Stimulated activated CD8-positive, alpha-beta memory T cell treated with anti-CD3 and anti-CD28 coated beads, Interleukin-15, amount 100 ng/mL, for 1 hour (primary cell): ENCODE measurements around the gene BRD3OS.

Source experiments
- DNase-seq: peaks from one replicate; pipeline ENCODE4 v3.0.0-alpha.2; 2020; ENCODE audit warnings: low read depth

The BRD3OS gene

DNA sequence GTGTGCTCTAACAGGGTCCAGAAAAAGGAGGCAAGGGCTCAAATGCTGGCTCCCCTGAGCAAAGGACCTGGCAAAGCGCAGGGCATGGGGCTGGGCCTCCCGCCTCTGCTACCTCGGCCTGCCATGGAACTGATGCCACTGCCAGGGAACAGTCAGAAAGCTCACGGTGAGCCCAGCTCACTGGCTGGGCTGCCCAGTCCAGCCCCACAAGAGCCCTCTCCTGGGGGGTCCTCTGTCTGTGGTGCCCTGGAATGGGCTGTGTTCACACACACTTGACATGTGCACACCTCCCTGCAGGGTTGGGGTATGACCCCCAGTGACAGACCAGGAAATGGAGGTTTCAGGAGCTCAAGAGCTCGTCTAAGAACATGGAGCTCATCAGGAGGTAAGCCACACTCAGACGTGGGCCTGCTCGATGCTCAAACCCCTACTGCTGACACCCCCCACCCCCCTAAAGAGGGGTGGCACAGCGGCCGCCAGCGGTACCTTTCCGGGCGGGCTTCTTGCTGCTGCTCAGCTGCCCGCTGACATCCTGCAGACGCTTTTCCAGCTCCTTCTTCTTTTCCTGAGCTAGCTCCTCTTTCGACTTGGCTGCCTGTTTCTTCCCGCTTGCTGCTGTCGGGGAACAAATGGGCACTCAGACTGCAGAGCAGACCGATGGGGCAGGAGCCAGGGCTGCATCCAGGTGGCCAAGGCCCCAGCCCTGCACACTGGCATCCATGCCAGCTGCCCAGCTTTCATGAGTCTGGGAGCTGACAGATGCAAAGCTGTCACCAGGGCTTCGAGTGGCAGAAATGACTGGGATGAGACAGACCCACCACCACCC is 9.1 kb downstream of the BRD3OS start:
- DNase-seq = no peak

GRCh38 chr9:134035041-134036039 is 10.1 kb downstream of the BRD3OS start:
- no peak for DNase-seq

DNA sequence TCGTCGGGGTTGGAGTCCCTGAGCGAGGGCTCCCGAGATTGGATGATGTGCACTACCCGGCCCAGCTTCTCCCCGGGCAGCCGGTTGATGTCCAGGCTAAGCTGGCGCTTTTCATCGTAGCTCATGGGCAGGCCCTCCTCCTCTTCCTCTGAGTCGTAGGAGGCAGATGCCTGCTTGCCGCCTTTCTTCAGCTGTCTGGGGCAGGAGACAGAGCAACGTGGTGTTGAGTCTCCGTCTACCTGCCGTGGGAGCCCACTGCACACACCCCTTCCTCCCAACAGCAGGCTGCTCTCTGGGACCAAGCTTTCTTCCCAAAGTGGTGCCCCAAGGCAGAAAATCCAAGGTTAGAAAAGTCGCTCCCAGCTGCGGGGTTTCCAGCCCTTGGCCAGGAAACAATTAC is 10.8 kb downstream of the BRD3OS start:
- DNase-seq = no peak

DNA sequence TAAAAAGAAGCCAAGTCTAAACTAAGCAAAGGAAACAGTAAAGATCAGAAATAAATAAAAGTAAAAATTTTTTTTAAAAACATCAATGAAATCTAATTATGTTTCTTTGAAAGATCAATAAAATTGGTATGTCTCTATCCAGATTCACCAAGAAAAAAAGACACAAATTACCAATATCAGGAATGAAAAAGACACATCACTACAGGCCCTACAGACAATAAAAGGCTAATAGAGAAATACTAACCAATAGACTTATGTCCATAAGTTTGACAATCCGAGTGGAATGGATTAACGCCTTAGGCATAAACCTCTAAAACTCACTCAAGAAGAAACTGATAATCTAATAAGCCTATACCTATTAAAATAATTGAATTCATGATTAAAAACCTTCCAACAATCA is 12.4 kb downstream of the BRD3OS start:
- no peak for DNase-seq

GRCh38 chr9:134039386-134040175 is 14.3 kb downstream of the BRD3OS start:
- DNase-seq = no peak

DNA sequence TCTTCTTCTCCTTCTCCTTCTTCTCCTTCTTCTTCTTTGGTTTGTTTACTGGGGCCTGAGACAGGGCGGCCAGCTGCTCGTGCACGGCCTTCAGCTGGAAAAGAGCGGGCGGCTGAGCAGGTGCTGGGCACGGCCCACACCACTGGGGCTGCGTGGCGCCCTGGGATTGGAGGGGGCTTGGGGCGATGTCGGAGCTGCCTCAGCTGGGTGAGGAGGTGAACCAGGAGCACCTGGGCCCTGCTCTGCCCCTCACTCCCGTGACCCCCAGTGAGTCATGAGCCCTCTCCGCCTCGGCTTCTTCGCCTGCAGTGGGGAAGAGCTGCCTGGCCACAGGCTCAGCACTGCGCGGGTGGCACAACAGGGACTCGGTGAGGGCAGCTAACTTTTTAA is 14.9 kb downstream of the BRD3OS start:
- DNase-seq = no peak

- no peak for DNase-seq
These were observed 15.7 kb downstream of the BRD3OS start for GRCh38 chr9:134040781-134041648.

GRCh38 chr9:134041649-134041962 is 16.3 kb downstream of the BRD3OS start:
- DNase-seq = no peak

DNA sequence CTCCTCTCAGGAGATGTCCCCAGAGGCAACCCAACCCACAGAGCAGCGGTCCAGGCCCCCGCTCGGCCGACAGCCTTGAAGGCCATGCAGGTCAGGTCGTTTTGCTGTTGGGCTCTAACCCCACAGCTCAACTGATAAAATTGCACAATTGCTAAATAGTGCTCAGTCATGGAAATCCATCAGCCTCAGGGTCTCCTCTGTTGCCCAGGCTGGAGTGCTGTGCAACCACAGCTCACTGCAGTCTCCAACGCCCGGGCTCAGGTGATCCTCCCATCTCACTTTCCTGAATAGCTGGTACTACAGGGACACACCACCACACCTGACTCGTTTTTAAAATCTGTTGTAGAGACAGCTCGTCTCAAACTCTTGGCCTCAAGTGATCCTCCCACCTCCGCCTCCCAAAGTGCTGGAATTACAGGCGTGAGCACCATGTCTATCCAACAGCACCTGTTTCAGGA is 18.3 kb downstream of the BRD3OS start:
- DNase-seq = no peak

DNA sequence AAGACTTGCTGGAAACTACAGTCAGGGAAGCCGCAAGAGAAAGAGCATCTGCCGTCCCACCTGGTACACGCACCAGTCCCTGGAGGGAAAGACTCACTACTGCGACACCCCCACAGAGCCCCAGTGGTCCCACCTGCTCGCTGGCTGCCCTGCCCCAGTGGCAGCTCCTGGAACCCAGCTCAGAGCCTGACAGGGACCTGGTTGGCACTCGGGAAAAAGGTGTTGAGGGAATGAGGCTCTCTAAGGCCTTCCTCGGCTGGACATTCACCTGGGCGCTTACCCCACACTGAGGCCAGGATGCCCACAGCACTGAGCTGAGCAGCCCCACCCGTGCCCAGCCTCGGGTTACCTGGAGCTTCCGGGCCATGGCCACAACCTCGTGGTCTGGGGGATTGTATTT is 19.7 kb downstream of the BRD3OS start:
- DNase-seq = no peak

DNA sequence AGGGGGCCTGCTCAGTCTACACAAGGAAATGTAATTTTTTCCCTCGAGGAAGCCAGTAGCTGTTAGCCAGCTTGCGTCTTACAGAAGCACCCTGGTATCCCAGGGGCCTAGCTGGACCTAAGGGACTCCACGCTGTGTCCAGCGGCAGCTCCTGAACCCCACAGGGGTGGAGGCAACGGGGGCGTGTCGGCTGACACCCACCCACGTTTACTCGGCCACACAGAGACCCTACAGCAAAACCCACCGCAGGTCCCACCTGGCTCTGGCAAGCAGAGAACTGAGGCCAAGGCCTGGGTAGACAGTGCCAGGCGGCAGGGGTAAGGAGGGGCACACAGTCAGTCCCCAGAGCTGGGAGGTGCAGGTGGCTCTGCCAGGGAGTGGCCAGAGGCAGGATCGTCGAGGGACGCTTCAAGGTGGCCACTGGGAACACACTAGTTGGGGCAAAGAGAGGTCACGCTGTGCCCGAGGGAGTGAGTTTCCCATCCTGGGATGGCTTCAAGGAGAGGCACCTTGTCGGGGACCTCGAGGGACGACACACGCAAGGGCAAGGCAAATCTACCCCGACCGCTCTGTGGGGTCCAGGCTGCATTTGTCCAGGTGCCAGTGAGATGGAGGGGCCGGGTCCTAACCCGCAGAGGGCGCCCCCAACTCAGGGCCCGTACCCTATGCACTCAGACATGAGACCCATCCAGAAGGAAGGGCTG is 20.7 kb downstream of the BRD3OS start:
- no peak for DNase-seq

- DNase-seq = no peak
These were observed 21.8 kb downstream of the BRD3OS start for GRCh38 chr9:134046894-134047681.

DNA sequence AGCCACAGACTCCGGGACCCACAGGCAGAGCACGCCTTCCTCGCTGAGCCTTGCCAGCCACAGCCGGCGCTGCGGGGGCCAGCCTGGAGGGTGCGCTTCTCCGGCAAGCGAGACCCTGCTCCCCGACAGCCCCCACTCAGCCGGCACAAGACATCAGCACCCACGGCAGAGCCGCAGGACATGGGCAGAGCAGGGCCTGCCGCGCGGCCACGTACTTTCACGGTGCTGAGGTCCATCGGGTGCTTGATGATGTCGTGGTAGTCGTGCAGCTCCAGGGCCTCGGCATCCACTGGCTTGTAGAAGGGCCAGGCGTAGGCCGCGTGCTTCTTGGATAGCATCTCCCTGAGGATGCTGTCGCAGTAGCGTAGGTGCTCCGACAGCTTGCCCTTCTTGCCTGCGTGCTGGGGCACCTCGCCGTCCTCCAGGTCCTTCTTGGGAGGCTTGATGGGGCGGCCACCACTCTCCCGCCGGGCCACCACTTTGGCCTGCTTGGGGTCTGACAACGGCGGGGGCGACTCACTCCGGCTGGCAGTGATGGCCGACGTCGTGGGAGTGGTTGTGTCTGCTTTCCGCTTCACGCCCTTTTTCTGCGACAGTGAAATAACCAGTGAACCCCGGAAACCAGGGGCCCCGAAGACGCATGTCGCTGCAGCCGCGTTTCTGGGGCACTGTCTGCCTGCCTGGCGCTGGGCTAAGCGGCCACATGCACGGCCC is 22.7 kb downstream of the BRD3OS start:
- DNase-seq = no peak

- no peak for DNase-seq
These were observed 23.3 kb downstream of the BRD3OS start for GRCh38 chr9:134048582-134048968.

- no peak for DNase-seq
These were observed 24.0 kb downstream of the BRD3OS start for GRCh38 chr9:134049236-134049635.

DNA sequence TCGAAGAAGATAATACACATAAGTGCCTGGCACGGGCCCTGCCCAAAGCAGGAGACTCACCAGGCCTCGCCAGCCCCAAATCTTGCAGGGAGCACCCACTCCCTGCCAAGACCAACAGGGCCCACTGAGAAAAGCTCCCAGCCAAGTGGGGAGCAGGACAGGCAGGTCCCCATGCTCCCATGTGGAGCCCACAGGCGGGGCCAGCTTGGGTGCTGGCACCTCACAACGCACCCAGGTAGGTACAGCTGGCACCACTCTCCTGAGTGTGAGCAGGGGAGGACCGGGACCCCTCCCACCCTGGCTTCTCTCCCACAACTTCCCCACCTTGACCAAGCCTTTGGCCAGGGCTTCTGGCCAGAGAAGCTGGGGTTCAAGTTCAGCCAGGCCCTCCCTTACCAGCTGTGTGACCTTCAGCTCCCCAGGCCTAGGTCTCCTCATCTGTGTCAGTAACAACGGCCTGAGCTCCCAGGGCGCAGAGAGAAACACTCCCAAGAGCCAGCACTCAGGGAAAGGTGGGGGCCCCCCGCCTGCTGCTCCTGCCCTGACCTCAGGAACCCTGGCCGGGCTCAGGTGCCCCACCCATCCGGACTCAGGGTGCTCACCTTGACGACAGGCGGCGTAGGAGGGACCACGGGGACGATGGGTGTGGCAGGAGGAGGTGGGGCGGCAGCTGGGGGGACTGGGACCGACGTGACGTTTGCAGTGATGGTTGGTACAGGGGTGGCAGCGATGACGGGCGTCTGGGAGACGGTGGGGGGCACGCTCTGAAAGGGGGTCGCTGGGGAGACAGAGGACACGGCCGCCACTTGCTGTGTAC is 24.7 kb downstream of the BRD3OS start:
- DNase-seq = no peak

- DNase-seq = no peak
These were observed 25.4 kb downstream of the BRD3OS start for GRCh38 chr9:134050726-134051125.

GRCh38 chr9:134051319-134051718 is 26.0 kb downstream of the BRD3OS start:
- DNase-seq = no peak
